Vagina (tissue), 2 donors: ENCODE data around the gene PRSS35. TPM values are rescaled to one million over a fixed set of nuclear protein-coding genes. Genes with fewer than 3 reads are reported as not detected.

Experiments
- DNase-seq, 2 donors: peaks; one replicate each; pipeline ENCODE4 v3.0.0-alpha.2; 2017; ENCODE audit errors: extremely low spot score in 2 of 2
- H3K27ac ChIP-seq: fragments of 200-600 bp; sonication (generic); one replicate; pipeline ENCODE4 v1.5.1; 2019
- H3K27me3 ChIP-seq: fragments of 200-600 bp; sonication (generic); one replicate; pipeline ENCODE4 v1.5.1; 2019
- H3K36me3 ChIP-seq, 2 donors: fragments of 200-600 bp; sonication (generic); one replicate each; pipeline ENCODE4 v1.5.1; 2017 to 2019
- H3K4me1 ChIP-seq: fragments of 200-600 bp; sonication (generic); one replicate; pipeline ENCODE4 v1.5.1; 2019
- H3K4me3 ChIP-seq, 2 donors: fragments of 200-600 bp; sonication (generic); 1 replicate in 1 of 2; 2 replicates in 1 of 2; pipeline ENCODE4 v1.5.1; 2016 to 2019
- H3K9me3 ChIP-seq: fragments of 200-600 bp; sonication (generic); one replicate; pipeline ENCODE4 v1.5.1; 2019
- CTCF ChIP-seq, 3 experiments: fragments of 450-650 bp in 2 of 3; fragments of 200-600 bp in 1 of 3; sonication (generic) in 1 of 3; IDR thresholded peaks; one replicate each; pipeline ENCODE4 v1.5.1; 2017 to 2019; ENCODE audit warnings: antibody characterized with exemption in 3 of 3, mild to moderate bottlenecking in 2 of 3, moderate library complexity in 2 of 3
- POLR2A ChIP-seq, 2 donors: fragments of 450-650 bp; IDR thresholded peaks; one replicate each; pipeline ENCODE4 v1.6.1; 2017; ENCODE audit warnings: antibody characterized with exemption in 2 of 2, mild to moderate bottlenecking in 2 of 2, moderate library complexity in 2 of 2
- POLR2AphosphoS5 ChIP-seq, 2 donors: sonication (generic); formaldehyde crosslinking; IDR thresholded peaks; one replicate each; pipeline ENCODE4 v1.9.0; 2017; ENCODE audit warnings: antibody characterized with exemption in 2 of 2, mild to moderate bottlenecking in 2 of 2, low read depth in 1 of 2; ENCODE audit not compliant: insufficient read depth in 1 of 2
- intact Hi-C: fragments of 100-400 bp; cut with DNase I; formaldehyde crosslinking; loops from one replicate; pipeline ENCODE4 v1.15.1; 2023
- total RNA-seq: library from RNA; depleted of rRNA; stranded (reverse); fragments of >200 nt; gene quantifications from one replicate; pipeline ENCODE4 v1.2.3, GENCODE V29; 2016

PRSS35 gene
- total RNA-seq, 1 donor from 2014 or later = not detected

DNA sequence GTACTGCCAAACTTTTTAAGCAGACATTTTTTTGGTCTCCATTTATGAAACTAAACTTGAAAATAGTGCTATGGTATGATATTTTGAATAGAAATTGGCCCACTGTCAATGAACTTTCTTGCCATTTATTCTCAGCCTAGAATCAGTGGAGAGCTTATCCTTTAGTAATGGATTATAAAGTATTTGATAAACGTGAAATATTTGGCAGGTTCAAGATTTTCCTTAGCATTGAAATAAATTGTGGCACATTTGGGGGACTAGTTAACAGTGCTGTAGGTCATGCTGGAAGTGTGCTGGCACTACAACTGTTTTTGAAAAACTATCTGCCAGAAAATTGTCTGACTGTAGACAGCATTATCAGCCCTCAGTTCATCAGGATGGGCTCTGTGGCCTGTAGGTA, 2.1 kb downstream of the PRSS35 start:
- Histone ChIP-seq H3K27ac (no peak overlapping the region), H3K4me3 (no peak overlapping the region), H3K4me1 (peaks cover 12% of the 10 kb centered on the region), H3K27me3 (no peaks in the 10 kb centered on the region), H3K9me3 (no peaks in the 10 kb centered on the region), H3K36me3 (no peaks in the 10 kb centered on the region)
- intact Hi-C loops = loop anchor here (10.0 kb wide), 2 partner anchors 100 to 290 kb away; no protein-coding TSS in a partner anchor
- DNase-seq = no peak
- no peak for TF ChIP-seq POLR2AphosphoS5 (IDR thresholded peaks at IDR 0.05; ENCODE audit: insufficient read depth in 1 of 2, low read depth in 1 of 2)
- no peak for TF ChIP-seq POLR2A (IDR thresholded peaks at IDR 0.05)
- TF ChIP-seq CTCF (IDR thresholded peaks at IDR 0.05) = no peak

DNA sequence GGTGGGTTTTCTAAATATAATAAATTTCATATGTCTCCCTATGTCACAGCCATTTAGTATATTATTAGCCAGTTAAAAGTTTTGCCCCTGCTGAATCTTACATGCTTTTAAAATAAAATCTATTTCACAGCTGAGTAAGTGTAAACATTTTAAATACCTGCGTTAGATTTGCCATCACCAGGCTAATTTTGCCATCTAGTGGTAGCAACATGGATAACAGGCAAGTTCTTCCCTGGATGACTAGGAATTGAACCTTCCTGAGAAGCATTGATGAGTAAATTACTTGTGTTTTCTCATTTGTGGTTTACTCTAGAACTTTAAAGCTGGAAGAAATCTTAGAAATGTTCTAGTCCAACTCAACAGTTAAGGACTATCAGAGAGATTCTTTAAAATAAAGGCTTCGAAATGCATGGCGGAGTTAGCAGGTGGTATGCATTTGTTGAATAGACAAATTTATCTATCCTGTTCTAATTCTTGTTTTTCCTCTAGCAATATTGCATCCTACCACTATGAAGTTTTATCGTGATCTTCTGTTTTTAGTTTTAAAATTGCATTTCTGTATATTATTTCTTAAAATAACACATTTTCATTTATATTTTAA, 2.6 kb downstream of the PRSS35 start:
- Histone ChIP-seq H3K36me3 (no peaks in the 10 kb centered on the region), H3K27me3 (no peaks in the 10 kb centered on the region), H3K9me3 (no peaks in the 10 kb centered on the region), H3K4me3 (no peak overlapping the region), H3K4me1 (peaks cover 12% of the 10 kb centered on the region), H3K27ac (no peak overlapping the region)
- peak in 2 of 3 experiments; percentile 59 to 63 for TF ChIP-seq CTCF (IDR thresholded peaks at IDR 0.05)
- TF ChIP-seq POLR2A (IDR thresholded peaks at IDR 0.05) = no peak
- DNase-seq = no peak
- intact Hi-C loops = loop anchor here (10.0 kb wide), 2 partner anchors 100 to 290 kb away; no protein-coding TSS in a partner anchor

- Histone ChIP-seq H3K4me1 (peaks cover 1% of the 10 kb centered on the region), H3K36me3 (no peaks in the 10 kb centered on the region), H3K27me3 (no peaks in the 10 kb centered on the region), H3K27ac (no peak overlapping the region), H3K4me3 (no peak overlapping the region), H3K9me3 (no peaks in the 10 kb centered on the region)
- intact Hi-C loops = loop anchor here (10.0 kb wide), 2 partner anchors 103 to 293 kb away; no protein-coding TSS in a partner anchor
- DNase-seq = no peak
- no peak for TF ChIP-seq POLR2A (IDR thresholded peaks at IDR 0.05)
- TF ChIP-seq POLR2AphosphoS5 (IDR thresholded peaks at IDR 0.05; ENCODE audit: insufficient read depth in 1 of 2, low read depth in 1 of 2) = no peak
- TF ChIP-seq CTCF (IDR thresholded peaks at IDR 0.05) = no peak
Measured at GRCh38 chr6:83517500-83517899, 5.2 kb downstream of the PRSS35 start.

GRCh38 chr6:83518816-83519480, 6.6 kb downstream of the PRSS35 start:
- H3K4me1 ChIP-seq = no peaks in the 10 kb centered on the region
- no peaks in the 10 kb centered on the region for H3K36me3 ChIP-seq
- intact Hi-C loops = loop anchor here (10.0 kb wide), 2 partner anchors 104 to 294 kb away; no protein-coding TSS in a partner anchor
- no peak overlapping the region for H3K4me3 ChIP-seq
- H3K27me3 ChIP-seq = no peaks in the 10 kb centered on the region
- no peak overlapping the region for H3K27ac ChIP-seq
- H3K9me3 ChIP-seq = no peaks in the 10 kb centered on the region
- TF ChIP-seq POLR2AphosphoS5 (IDR thresholded peaks at IDR 0.05; ENCODE audit: insufficient read depth in 1 of 2, low read depth in 1 of 2) (no peak), CTCF (IDR thresholded peaks at IDR 0.05) (no peak)
- DNase-seq = no peak

GRCh38 chr6:83536034-83536646, 23.8 kb downstream of the PRSS35 start:
- Histone ChIP-seq H3K27ac (no peak overlapping the region), H3K4me1 (no peaks in the 10 kb centered on the region), H3K4me3 (no peak overlapping the region), H3K9me3 (no peaks in the 10 kb centered on the region), H3K27me3 (no peaks in the 10 kb centered on the region), H3K36me3 (no peaks in the 10 kb centered on the region)
- no peak for DNase-seq
- TF ChIP-seq POLR2AphosphoS5 (IDR thresholded peaks at IDR 0.05; ENCODE audit: insufficient read depth in 1 of 2, low read depth in 1 of 2) = no peak
- TF ChIP-seq CTCF (IDR thresholded peaks at IDR 0.05) = peak in 2 of 3 experiments; percentile 13 to 23
- intact Hi-C loops = no loop called here
